Astrocyte of the spinal cord (primary cell): ENCODE results near the gene MYO1C.

ENCODE experiments used
- DNase-seq: peaks from one replicate; pipeline ENCODE4 v3.0.0; 2011; ENCODE audit warnings: low read depth, low spot score
- H3K4me3 ChIP-seq: 2 replicates; pipeline ENCODE4 v1.5.1; 2011; ENCODE audit warnings: low read depth, mild to moderate bottlenecking, low read length, moderate library complexity
- in situ Hi-C: cut with HindIII; loops from 2 replicates; pipeline ENCODE4 v1.10.0; 2017; ENCODE audit warnings: low sequenced_read_pairs
- TF ChIP-seq, protein P1 (sequence below): IDR thresholded peaks from 2 replicates; pipeline ENCODE4 v1.5.1; 2012; ENCODE audit warnings: low read depth, mild to moderate bottlenecking, low read length, inconsistent platforms

The MYO1C gene

GRCh38 chr17:1440921-1441320, 51.6 kb downstream of the MYO1C start:
- H3K4me3 ChIP-seq = no peak overlapping the region
- TF ChIP-seq, protein P1, sequence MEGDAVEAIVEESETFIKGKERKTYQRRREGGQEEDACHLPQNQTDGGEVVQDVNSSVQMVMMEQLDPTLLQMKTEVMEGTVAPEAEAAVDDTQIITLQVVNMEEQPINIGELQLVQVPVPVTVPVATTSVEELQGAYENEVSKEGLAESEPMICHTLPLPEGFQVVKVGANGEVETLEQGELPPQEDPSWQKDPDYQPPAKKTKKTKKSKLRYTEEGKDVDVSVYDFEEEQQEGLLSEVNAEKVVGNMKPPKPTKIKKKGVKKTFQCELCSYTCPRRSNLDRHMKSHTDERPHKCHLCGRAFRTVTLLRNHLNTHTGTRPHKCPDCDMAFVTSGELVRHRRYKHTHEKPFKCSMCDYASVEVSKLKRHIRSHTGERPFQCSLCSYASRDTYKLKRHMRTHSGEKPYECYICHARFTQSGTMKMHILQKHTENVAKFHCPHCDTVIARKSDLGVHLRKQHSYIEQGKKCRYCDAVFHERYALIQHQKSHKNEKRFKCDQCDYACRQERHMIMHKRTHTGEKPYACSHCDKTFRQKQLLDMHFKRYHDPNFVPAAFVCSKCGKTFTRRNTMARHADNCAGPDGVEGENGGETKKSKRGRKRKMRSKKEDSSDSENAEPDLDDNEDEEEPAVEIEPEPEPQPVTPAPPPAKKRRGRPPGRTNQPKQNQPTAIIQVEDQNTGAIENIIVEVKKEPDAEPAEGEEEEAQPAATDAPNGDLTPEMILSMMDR = no peak
- in situ Hi-C loops = no loop called here

DNA sequence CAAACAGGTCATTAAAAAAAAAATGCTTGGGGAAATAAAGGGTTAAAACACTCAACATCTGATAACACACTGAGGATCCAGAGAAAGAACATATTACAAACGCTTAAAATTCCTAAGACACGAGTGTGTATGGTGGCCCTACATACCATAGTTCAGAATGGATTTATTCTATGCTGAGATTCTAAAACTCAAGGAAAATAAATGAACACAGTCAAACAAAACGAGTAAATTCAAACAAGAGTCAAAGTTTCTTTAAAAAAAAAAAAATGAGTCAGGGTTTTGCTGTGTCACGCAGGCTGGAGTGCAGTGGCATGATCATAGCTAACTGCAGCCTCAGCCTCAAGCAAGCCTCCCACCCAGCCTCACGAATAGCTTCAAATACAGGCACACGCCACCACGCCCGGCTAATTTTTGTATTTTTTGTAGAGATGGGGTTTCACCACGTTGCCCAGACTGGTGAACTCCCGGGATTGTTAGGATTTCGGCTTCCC, 53.8 kb downstream of the MYO1C start:
- DNase-seq = peak; percentile 67
- in situ Hi-C loops = no loop called here
- TF ChIP-seq, protein P1 = no peak
- H3K4me3 ChIP-seq = no peak overlapping the region

More at GRCh38 chr17:1440921-1441320, 51.6 kb downstream of the MYO1C start:
- DNase-seq = no peak

DNA sequence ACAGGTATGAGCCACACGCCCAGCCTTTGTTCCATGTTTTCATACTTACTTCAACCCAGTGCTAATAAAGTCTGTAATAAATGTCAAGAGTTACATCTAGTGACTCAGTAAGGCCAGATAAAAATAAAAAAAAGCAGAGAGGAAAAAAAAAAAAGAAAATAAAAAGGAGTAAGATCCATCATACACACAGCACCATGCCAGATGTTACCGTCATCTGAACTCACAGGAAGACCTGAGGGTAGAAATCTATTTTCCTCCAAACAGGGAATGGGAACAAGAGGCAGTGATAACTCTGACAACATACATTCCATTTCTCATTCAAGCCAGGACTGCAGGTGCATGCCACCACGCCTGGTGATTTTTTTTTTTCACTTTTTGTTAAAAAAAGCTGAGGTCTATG, 57.2 kb downstream of the MYO1C start:
- TF ChIP-seq, protein P1 = no peak
- in situ Hi-C loops = no loop called here
- no peak overlapping the region for H3K4me3 ChIP-seq
- no peak for DNase-seq

- in situ Hi-C loops = no loop called here
- TF ChIP-seq, protein P1 = no peak
- no peak for DNase-seq
- H3K4me3 ChIP-seq = no peak overlapping the region
Observed at GRCh38 chr17:1434150-1434549, 58.3 kb downstream of the MYO1C start.

DNA sequence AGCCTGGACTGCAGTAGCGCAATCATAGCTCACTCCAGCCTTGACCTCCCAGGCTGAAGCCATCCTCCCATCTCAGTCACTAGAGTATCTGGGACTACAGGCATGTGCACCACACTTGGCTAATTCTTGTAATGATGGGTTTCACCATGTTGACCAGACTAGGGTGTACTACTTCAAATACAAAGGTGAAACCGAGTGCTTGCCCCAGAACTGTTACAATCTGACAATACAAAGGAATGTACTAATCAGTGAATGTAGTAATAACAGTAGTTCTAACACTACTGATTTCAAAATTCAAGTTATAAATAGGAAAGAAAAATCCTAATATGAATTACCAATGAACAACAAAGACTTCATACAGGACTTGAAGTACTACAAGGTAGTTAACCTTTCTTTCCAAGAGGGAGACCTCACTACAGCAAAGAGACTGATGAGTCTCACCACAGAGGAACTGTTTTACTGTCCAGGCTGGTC, 60.8 kb downstream of the MYO1C start:
- TF ChIP-seq, protein P1 = no peak
- no peak overlapping the region for H3K4me3 ChIP-seq
- DNase-seq = no peak
- in situ Hi-C loops = no loop called here

DNA sequence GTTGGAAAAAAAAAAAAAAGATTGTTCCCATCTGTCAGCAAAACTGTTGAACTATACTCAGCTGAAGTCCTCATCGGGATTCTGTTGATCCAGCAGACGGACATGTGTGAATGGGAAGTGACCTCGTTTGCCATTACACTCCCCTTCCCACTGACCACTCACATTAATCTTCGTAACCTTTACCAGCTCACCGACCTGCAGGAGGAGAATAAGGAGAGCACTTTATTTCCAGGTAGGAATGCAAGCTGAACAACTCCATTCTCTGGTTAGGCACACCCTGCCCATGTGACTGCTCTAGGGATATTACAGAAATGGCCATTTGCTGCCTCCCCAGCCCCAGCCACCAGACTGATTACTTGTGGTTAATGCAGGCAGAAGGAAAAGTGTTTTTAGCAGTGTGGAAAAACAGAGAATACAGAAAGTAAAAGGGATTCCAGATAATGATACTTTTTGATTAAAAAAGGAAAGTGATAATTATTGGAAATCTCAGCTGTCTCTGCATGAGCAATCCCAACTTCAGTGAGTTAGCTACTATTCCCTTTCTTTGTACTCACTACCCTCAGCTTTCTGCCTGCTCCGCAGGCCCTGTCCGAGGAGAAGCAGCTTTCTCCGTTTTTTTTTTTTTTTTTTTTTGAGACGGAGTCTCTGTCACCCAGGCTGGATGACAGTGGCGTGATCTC, 68.9 kb downstream of the MYO1C start:
- H3K4me3 ChIP-seq = no peak overlapping the region
- in situ Hi-C loops = no loop called here
- TF ChIP-seq, protein P1 = no peak
- no peak for DNase-seq
